Gastroesophageal sphincter (tissue), 3 donors: ENCODE data around the gene IGSF9.

ENCODE experiments used
- POLR2A ChIP-seq, 2 donors: fragments of 450-650 bp; IDR thresholded peaks; one replicate each; pipeline ENCODE4 v1.6.1; 2017; ENCODE audit warnings: antibody characterized with exemption in 2 of 2, mild to moderate bottlenecking in 2 of 2, moderate library complexity in 1 of 2
- POLR2AphosphoS5 ChIP-seq: sonication (generic); formaldehyde crosslinking; IDR thresholded peaks from one replicate; pipeline ENCODE4 v1.6.1; 2017; ENCODE audit warnings: antibody characterized with exemption
- TF ChIP-seq, protein P1 (sequence below), 4 experiments: fragments of 200-600 bp in 2 of 4; fragments of 450-650 bp in 2 of 4; sonication (generic) in 1 of 4; IDR thresholded peaks; one replicate each; pipeline ENCODE4 v1.5.1; 2017 to 2019; ENCODE audit warnings: antibody characterized with exemption in 4 of 4, mild to moderate bottlenecking in 2 of 4, moderate library complexity in 2 of 4

DNA sequence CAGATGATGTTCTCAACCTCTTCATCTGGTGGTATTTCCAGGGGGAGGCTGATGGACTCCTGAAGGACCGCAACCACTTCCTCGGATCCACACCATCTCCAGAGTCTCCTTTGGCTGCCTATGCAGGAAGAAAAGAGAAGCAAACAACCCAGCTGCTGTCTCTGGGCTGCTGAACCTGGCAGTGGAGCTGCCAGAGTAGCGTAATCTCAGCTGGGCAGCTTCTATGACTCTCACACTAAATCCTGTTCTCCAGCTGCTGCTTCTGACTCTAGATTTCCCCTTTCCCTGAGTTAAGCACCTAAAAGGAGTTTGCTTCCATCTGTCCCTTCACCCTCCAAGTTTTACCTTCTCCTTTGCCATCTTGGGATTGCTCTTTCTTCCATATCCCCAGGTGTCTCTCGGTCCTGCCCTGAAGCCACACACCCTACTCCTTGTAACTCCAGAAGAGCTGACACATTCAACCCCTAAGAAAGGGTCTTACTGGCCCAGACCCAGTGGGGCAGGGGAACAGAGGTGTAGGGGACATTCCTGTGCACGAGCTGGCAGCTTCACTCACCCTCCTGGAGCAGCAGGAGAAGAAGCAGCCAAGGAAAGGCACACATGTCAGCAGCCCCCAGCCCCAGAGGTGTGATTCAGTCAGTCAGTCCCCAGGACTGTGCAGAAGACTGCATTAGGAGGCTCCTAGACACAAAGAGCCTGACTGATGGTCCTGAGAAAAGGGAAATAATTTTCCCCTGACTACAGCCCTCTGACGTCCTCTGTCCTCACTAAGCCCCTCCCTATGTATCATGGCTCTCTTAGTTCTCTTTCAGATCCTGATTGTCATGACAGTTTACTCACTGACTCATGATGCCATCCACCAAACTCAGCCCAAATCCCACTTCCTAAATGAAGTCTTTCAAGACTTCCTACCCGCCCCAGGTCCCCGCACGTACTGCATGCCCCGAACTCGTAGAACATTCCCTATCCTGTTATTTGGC lies 8.4 kb upstream of the IGSF9 start, which contains the start of gene SLAMF9:
- TF ChIP-seq, protein P1, sequence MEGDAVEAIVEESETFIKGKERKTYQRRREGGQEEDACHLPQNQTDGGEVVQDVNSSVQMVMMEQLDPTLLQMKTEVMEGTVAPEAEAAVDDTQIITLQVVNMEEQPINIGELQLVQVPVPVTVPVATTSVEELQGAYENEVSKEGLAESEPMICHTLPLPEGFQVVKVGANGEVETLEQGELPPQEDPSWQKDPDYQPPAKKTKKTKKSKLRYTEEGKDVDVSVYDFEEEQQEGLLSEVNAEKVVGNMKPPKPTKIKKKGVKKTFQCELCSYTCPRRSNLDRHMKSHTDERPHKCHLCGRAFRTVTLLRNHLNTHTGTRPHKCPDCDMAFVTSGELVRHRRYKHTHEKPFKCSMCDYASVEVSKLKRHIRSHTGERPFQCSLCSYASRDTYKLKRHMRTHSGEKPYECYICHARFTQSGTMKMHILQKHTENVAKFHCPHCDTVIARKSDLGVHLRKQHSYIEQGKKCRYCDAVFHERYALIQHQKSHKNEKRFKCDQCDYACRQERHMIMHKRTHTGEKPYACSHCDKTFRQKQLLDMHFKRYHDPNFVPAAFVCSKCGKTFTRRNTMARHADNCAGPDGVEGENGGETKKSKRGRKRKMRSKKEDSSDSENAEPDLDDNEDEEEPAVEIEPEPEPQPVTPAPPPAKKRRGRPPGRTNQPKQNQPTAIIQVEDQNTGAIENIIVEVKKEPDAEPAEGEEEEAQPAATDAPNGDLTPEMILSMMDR (IDR thresholded peaks at IDR 0.05): no peak
- no peak for TF ChIP-seq POLR2A (IDR thresholded peaks at IDR 0.05)
- TF ChIP-seq POLR2AphosphoS5: no peak
